NCI-H345 treated with DMSO at 0.1 percent for 48 hours (cell line): ENCODE data around the gene PCDHGB5.
"Not testable (repeated sequence)": the region's sequence is repeated elsewhere in the genome, so short reads cannot be mapped to it uniquely, and the experiment has no call there.

Experiments
- DNase-seq: peaks from one replicate; lab custom pipeline; 2025; ENCODE audit not compliant: unreplicated experiment; lab: John Stamatoyannopoulos, UW

The PCDHGB5 gene

GRCh38 chr5:141397756-141398551 is at the start of gene PCDHGB5:
Gene PCDHGB5 (plus strand): TSS chr5:141397947. CDS start chr5:141398128, 181 bp downstream.
- DNase-seq: not testable (repeated sequence)

GRCh38 chr5:141349917-141350619 is 47.7 kb upstream of the PCDHGB5 start, which contains the start of gene PCDHGB1:
Gene PCDHGB1 (plus strand): TSS chr5:141350099. CDS start chr5:141350261, 162 bp downstream.
- peak; percentile 76 for DNase-seq

- no peak for DNase-seq
Observed at GRCh38 chr5:141351591-141351990, 46.2 kb upstream of the PCDHGB5 start.

DNA sequence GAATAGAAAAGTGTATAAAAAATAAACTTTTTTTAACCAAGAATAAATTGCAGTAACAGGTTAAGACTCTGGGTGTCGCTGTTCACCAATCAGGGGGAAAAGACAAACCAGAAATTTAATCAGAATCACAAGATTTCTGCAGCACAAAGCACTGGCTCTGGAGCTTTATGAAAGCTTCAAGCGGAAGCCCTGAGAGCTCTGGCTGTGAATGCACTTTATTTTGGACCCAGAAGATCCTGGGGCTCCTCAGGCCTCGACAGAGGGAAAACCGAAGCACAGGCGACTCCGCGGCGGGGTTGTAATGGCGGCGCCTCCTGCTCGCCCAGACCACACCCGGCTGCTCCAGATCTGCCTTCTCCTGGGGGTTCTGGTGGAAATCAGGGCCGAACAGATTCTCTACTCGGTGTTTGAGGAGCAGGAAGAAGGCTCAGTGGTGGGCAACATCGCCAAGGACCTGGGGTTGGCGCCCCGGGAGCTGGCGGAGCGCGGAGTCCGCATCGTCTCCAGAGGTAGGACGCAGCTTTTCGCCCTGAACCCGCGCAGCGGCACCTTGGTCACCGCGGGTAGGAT is 42.8 kb upstream of the PCDHGB5 start, which contains the start of gene PCDHGA4:
PCDHGA4 (plus strand) TSS at position 122 of the 570 bp plus-strand sequence; CDS start at position 209, 87 bp downstream.
- no peak for DNase-seq

GRCh38 chr5:141355641-141356040 is 42.1 kb upstream of the PCDHGB5 start:
- DNase-seq: no peak

DNA sequence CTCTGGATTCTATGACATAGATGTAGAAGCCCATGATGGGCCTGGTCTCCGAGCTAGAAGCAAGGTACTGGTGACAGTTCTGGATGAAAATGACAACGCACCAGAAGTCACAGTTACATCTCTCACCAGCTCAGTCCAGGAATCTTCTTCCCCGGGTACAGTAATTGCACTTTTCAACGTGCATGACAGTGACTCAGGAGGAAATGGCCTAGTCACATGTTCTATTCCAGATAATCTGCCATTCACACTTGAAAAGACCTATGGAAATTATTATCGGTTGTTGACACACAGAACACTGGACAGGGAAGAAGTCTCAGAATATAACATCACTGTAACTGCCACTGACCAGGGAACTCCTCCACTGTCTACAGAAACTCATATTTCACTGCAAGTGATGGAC is 41.6 kb upstream of the PCDHGB5 start:
- DNase-seq: no peak

- no peak for DNase-seq
Observed at GRCh38 chr5:141356950-141357349, 40.8 kb upstream of the PCDHGB5 start.

DNA sequence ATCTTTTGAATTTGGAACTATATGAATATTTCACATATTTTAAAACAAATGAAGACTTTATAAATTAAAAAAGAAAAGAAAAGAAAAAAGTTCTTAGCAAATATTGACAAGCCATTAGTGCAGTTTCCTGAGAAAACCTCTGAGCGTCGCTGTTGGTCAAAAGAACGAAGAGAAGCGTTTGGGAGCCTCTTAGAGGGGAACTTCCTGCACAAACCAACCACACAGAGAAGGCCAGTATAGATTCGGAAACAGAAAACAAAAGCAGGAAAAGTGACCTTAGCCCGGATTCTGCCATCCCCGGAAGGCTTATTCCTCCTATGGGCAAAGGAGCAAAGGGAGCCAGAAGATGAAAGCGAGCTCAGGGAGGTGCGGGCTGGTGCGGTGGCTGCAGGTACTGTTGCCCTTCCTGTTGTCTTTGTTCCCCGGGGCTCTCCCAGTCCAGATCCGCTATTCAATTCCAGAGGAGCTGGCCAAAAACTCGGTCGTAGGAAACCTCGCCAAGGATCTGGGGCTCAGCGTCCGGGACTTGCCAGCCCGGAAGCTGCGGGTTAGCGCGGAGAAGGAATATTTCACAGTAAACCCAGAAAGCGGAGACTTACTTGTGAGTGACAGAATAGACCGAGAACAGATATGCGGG is 37.8 kb upstream of the PCDHGB5 start, which contains the start of gene PCDHGB2:
PCDHGB2 (plus strand) TSS at position 205 of the 637 bp plus-strand sequence; CDS start at position 347, 142 bp downstream.
- DNase-seq: no peak

DNA sequence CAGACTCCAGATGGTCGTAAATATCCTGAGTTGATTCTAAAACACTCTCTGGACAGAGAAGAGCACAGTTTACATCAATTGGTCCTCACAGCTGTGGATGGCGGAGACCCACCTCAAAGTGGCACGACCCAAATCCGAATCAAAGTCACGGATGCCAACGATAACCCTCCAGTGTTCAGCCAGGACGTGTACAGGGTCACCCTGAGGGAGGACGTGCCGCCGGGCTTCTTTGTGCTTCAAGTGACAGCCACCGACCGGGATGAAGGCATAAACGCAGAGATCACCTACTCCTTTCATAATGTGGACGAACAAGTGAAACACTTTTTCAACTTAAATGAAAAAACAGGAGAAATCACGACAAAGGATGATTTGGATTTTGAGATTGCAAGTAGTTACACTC is 37.1 kb upstream of the PCDHGB5 start:
- no peak for DNase-seq

DNA sequence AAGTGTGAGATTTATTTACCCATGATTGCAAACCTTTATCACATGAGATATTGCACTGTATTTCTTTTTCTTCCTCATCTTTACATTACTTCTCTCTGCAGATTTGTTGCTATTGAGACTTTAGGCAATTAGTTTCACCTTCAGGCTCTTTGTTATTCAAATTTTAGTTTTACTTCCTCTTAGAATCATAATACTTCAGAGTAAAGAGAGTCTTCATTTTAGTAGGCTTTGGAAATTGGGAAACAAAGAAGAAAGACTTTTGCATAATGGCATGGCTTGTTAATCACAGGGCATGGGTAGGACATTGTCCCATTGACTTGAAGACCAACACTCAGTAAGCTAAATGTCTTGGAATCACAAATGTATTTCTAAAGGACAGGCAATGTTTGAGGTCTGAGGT is 35.0 kb upstream of the PCDHGB5 start:
- DNase-seq: no peak

DNA sequence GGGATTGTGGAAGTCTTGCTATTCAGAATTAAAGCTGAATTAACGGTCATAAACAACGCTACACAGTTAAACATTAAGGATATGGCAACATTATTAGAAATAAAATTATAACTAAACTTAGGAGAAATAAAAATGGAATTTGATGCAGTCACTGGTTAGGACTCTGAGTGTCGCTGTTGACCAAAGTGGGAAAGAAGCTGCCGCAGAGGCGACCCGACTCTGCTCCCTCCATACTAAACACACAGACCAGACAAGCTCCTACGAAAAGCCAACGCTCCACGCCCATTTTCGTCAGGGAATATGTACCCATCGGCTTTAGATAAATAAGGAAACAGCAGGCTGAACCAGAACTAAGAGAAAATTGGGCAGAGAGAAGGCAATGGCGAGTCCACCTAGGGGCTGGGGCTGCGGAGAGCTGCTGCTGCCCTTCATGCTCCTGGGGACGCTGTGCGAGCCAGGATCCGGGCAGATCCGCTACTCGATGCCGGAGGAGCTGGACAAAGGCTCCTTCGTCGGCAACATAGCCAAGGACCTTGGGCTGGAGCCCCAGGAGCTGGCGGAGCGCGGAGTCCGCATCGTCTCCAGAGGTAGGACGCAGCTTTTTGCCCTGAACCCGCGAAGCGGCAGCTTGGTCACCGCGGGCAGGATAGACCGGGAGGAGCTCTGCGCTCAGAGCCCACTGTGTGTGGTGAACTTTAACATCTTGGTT is 33.6 kb upstream of the PCDHGB5 start, which contains the start of gene PCDHGA5:
PCDHGA5 (plus strand) TSS at position 211 of the 709 bp plus-strand sequence; CDS start at position 380, 169 bp downstream.
- no peak for DNase-seq

GRCh38 chr5:141366016-141366896 is 31.5 kb upstream of the PCDHGB5 start:
- no peak for DNase-seq

GRCh38 chr5:141369994-141370848 is 27.5 kb upstream of the PCDHGB5 start, which contains the start of gene PCDHGB3:
Gene PCDHGB3 (plus strand): TSS chr5:141370242. CDS start chr5:141370395, 153 bp downstream.
- DNase-seq: no peak

GRCh38 chr5:141371572-141372475 is 25.9 kb upstream of the PCDHGB5 start:
- no peak for DNase-seq

GRCh38 chr5:141373673-141374317 is 24.0 kb upstream of the PCDHGB5 start, which contains the start of gene PCDHGA6:
Gene PCDHGA6 (plus strand): TSS chr5:141373891. CDS start chr5:141374084, 193 bp downstream.
- DNase-seq: no peak

DNA sequence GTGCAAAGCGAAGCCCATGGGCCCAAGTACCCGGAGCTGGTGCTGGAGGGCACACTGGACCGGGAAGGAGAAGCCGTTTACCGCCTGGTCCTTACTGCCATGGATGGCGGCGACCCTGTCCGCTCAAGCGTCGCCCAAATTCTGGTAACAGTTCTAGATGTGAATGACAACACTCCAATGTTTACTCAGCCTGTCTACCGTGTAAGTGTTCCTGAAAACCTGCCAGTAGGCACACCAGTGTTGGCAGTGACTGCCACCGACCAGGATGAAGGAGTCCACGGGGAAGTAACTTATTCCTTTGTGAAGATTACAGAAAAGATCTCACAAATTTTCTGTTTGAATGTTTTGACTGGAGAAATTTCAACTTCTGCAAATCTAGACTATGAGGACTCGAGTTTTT is 23.1 kb upstream of the PCDHGB5 start:
- no peak for DNase-seq
